DMS53 treated with DMSO at 0.1 percent for 48 hours (cell line): Measurements from ENCODE around the gene VPS11.
"Not testable (repeated sequence)": the region's sequence is repeated elsewhere in the genome, so short reads cannot be mapped to it uniquely, and the experiment has no call there.

ENCODE experiments used
- DNase-seq: peaks from one replicate; lab custom pipeline; 2025; ENCODE audit not compliant: unreplicated experiment; lab: John Stamatoyannopoulos, UW

The VPS11 gene

DNA sequence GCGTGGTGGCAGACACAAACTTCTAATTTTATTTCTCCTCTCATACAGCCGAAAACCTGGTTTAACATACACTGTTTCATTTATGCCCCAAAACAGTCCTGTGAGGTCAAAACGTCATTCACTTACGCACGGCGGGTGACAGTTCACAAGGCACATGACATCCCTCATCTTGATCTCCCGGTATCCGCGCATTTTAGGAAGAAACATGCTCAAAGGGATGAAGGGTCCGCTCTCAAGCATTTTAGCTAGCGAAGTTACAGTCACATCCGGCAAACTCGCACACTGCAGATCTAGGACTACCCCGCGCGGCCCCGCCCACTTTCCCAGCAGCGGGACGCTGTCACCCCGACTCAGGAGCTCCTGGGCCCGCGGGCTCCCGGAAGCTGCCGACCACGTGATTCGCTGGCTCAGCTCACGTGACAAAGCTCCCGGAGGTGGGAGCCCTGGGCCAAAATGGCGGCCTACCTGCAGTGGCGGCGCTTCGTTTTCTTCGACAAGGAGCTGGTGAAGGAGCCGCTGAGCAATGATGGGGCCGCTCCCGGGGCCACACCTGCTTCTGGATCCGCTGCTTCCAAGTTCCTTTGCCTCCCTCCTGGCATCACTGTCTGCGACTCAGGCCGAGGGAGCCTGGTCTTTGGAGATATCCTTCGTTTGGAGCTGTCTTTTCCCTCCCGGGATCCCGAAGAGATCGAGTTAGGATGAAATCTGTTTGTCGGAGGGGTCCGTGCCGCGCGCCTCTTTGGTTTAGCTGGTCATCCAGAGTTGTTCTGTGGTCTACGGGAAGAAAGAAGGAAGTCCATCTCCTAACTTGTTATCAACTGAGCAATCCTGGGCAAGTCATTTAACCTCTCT lies at the start of gene VPS11:
VPS11 (plus strand) TSS at position 448 of the 852 bp plus-strand sequence; CDS start at position 454, 6 bp downstream.
- peak; percentile 92 for DNase-seq

DNA sequence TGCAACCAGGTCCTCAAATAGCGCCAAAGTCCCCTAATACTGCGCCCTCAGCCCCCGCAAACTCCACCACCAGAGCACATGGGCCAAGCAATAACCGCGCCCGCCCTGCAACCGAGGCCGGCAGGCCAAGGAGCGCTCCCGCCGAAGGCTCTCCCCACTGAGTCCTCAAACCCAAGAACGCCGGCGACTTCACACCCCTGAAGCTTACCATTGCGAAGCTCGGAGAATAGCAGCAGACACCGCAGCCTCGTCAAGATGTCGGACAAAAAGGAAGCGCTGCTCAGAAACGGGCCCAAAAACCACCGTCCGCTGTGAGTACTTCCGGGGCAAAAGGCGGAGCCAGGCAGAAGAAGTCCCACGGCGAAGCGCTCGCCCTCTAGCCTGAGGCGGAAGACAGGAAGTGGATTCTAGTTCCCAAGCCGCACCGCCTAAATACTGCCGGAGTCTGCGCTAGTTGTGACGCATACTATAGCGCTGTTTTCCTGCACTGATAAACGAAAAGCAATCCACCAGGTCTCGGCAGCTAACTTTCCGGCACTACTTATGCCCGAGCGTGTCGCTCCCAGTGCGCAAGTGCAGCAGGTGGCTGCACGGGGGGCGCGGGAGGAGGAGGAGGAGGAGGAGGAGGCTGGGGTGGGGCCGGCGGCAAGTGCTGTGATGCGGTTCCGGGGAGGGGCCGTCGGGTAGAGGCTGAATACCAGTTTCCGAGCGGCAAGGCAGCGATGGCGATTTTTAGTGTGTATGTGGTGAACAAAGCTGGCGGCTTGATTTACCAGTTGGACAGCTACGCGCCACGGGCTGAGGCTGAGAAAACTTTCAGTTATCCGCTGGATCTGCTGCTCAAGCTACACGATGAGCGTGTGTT lies 49.3 kb upstream of the VPS11 start, which contains the start of the genes RPS25 and TRAPPC4:
RPS25 (minus strand) TSS at position 270 of the 865 bp plus-strand sequence; CDS start at position 211, 59 bp downstream.
TRAPPC4 (plus strand) TSS at position 693 of the 865 bp plus-strand sequence; CDS start at position 723, 30 bp downstream.
- peak; percentile 96 for DNase-seq

DNA sequence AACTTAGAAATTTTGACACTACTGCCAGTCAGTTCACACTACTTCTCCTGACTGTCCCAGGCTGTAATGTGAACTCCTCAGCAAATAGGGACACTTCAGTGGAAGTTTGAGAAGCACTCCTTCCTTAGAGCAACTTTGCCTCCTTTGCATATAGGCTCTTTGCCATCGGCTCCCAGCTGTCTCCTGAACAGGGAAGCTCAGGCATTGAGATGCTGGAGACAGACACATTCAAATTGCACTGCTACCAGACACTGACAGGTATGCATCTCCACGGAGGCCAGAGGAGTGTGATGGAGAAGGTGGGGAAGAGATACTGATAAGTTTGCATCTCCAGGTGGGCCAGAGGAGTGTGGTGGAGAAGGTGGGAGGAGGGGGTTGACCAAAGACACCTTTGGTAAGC lies 47.6 kb upstream of the VPS11 start:
- no peak for DNase-seq

DNA sequence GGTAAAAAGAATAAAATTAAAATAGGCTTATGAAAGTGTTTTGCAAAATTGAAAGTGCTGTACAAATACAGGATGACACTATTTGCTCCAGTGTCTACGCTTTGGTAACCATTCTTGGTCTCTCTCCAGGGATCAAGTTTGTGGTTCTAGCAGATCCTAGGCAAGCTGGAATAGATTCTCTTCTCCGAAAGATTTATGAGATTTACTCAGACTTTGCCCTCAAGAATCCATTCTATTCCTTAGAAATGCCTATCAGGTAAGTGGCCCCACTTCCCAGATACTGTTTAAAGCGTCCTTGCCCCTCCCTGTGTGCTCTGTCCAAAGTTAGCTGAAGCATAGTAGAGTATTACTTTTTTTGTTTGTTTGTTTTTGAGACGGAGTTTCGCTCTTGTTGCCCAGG lies 46.0 kb upstream of the VPS11 start:
- no peak for DNase-seq

DNA sequence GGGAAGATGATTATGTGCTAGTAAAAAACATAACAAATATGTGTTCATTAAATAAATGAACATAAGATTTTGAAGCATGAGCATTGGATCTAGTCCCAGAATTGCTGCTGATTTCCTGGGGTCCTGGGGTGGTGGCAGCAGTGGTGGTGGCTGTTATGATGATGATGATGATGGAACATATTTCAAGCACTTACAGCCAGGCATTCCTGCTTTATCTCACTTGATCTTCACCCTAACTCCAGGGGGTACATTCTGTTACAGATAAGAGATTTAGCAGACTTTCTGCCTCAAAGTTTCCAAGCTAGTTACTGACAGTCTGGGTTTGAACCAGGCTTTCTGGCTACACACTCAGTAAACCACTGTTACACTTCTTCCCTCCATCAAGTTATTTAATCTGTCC lies 43.9 kb upstream of the VPS11 start:
- no peak for DNase-seq

DNA sequence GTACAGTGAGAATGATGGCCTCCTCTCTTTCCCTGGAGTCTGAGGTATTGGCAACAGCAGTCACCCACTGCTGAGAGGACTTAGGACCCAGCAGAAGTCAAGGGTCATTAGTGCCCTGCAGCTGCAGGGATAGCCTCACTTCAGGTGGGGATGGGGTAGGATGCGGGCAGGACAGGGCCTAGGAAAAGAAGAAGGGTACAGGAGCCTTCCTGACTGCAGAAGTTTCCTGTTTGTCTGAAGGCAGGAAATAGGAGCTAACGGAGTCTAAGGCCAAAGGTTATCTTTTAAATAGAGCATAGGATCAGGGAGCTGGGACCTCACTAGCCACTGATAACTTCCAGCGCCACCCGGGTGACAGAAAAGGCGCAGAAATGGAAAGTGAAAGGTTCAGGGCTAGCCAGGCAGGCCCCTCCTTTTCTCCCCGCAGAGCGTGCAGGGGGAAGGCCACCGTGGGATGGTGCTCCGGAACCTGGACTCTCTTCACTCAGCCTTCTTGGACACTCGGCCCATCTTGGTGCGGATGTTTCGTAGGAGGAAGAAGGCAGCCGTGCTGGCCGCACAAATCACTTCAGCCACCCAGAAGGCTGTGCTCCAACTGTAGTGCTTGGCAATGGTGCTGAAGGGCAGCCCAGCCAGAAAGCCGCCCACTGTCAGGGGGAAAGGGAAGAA lies 43.1 kb upstream of the VPS11 start:
- no peak for DNase-seq

DNA sequence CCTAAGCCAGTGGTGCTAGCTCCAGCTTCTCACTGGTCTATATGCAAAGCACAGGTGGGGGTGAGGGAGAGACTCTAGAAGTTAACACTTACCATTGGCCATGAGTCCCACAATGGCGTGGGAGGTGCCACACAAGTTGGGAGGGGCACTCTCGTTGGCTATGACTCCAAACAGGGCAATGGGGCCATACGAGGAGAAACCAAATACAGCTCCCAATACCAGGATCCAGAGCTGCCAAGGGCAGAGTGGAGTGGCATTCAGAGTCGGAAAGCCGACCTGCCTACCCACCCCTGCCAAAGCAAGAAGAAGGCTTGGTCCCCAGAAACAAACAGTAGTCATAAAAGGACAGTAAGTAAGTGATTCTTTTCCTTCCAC lies 42.5 kb upstream of the VPS11 start:
- DNase-seq = no peak

DNA sequence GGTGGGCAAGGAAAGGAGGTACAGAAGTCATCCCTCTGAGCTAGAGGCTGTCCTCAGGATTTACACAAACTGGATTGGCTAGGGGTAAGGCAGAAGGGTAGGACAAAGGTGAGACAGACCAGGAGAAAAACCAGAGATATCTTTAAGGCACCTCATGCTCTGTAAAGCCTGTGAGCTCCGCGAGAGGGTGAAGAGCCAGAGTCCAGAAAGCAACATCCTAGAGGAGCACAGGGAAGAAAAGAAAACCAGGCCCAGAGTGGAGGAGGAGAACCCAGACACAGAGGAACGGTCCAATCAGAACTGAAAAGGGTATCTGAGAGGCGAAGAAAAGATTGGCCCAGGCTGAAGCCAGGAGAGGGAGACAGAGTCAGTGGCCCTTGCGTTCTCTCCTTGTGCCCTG lies 42.1 kb upstream of the VPS11 start:
- no peak for DNase-seq

DNA sequence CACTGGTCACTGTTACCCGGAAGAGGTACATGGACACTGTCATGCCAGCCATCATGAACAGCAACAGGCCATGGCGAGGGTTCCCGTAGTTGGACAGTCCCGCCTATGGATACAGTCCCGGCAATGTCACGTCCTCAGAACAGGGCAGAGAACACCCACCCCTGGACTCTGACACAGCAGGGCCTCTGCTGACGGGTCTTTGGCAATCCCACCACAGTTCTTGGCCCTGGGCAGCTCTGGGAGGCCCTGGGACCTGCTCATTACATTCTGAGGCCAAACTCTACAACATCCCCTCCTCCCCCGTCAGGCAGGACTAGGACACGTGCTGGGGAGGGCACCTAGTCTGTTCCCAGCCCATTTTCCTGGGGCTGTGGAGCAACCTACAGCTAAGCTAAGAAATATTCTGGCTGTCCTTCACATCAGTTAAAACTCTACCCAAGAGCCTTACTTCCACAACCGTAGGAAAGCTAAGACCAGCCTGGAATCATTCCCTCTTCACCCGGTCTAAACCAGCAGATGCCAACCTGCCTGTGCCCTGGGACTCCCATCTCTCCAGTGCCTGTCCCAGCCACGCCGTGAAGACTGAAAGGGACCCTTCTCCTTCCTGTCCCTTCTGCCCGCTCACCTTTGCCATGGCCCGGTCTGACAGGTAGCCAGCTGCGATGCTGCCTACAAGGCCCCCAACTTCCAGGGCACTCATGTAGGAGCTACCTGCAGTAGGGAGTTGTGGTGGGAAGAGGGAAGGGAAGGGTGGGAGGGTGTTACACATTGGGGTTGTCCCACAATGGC lies 41.4 kb upstream of the VPS11 start:
- DNase-seq = no peak

DNA sequence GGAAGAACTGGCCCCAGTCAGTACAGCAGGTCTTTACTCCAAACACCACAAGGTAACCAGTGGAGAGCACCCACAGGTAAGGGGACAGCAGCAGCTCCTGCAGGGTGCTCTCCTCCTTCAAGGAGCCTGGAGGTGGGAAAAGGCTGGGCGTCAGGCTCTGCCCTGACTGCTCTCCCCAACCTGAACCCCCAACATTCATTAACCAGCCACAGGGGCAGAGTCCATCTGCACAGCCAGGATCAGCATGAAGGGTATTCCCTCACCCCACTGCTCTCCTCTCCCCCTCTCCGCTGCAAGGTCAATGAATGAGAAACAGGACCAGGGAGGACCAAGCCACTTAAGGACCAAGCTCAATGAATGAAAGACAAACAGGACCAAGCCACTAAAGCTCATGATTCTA lies 40.6 kb upstream of the VPS11 start:
- no peak for DNase-seq

DNA sequence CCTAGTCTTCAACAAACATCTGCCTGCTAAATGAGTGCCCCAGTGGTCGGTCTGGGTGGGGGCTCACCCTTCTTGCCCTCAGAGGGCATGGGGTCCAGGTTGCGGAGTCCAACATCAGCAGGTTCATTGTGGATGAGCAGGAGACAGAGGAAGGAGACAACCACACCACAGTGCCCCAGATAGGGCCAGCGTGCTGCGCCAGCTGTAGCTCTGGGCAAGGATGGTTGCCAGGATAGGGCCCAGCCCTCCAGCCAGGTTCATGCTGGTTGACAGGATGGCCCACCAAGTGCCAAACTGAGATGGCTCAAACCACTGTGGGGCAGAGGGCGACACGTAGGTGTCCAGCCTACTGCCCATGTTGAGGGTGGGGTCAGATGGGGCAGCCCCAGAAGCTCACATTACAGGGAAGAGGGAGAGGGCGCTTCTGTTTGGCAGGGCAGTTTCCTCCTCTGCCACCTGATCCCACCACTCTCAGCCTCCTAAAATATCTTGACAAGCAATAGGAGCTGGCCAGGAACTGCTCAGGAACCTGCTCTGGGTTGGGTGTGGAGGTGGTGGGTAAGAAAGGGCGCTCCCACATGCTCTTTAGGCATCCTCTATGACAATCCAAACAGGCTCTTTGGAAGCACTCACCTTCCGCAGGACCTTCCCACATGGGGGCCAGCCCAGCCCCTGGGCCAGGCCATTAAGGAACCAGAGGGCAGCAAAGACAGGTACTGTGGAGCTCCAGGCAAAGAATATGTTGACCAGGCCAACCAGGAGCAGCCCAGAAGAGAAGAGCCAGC lies 39.9 kb upstream of the VPS11 start:
- DNase-seq = no peak

DNA sequence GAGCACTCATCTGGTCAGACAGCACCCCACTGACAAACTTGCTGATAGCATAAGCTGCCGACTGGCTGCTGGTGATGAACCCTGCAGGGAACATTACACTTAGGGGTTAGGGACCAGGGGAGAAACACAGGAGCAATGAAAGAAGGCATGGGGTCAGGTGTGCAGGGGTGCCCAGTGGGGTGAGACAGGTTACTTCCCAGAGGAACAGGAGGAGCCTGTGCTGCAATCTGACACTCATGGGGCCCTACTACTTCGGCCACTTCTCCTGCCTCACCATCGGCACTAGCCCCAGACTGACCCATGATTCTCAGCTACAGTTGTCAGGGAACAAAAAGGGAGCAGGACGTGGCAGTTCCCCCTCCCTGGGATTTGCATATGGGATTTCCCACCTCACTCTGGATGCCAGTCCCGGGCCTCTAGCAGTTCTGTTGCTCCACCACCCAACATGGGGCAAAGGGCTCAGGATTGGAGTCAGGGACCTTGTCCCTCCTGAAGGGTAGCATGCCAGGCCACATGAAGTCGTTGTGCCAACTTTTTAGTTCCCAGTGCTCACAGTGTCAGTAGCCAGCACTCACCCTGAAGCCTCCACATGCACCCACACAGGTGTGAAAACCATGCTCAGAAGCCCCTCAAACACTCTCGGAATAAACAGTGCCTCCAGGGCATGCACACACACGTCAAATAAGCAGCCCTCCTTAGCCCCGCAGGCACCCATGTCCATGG lies 39.1 kb upstream of the VPS11 start:
- no peak for DNase-seq

DNA sequence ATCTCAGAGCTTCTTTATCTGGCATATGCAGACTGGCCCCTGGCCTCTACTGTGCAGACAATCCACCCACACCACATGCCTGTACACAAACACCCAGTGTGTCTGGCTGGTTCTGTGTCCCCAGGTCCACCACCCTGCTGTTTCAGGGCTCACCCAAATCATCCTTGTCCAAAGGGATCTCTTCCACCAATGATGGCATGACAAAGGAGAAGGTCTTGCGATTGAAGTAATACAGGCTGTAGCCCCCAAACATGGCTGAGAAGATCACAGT lies 38.6 kb upstream of the VPS11 start:
- no peak for DNase-seq

DNA sequence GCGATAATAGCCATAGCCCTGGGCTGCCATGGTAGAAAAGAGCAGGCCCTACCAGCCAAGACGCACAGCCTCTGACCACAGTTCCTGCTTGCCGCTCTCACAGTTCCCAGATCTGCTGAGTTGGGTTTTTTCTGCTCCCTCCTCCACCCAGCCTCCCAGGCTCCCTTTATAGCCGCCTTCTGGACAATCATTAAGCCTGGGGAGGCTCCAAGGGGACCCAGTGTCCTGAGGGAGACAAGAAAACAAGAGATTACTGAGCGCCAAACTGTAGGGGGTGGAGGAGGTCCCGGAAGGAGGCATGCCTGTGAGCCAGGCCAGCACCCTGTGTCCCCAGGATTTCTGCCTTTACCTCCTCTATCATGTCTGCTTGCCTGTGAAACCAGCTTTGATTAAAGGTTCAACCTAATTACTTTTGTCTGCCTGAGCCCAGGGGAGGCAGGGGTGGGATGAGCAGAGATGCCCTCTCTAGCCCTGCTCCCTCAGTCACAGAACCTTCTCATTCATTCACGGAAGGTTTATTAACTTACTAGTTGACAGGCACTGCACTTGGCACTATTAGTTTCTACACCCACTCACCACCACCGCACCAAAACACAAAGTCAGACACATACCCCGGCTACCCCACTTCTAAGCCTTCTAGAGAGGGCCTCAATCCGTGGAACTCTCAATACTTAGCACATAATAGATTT lies 38.1 kb upstream of the VPS11 start:
- DNase-seq = no peak

DNA sequence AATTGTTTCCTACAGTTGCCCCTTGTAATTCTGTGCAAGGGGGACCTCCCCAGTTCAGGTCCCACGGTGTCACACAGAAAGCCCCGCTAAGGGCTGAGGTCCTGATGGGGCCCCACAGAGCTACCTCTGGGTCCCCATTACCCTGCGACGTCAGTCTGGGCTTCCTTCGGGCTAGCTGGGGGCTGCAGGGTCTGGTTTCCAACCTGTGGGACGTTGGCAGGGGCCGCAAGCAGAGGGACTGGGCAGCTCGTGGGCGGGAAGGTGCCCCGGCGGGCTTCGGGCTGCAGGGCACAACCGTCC lies 37.6 kb upstream of the VPS11 start:
- no peak for DNase-seq

DNA sequence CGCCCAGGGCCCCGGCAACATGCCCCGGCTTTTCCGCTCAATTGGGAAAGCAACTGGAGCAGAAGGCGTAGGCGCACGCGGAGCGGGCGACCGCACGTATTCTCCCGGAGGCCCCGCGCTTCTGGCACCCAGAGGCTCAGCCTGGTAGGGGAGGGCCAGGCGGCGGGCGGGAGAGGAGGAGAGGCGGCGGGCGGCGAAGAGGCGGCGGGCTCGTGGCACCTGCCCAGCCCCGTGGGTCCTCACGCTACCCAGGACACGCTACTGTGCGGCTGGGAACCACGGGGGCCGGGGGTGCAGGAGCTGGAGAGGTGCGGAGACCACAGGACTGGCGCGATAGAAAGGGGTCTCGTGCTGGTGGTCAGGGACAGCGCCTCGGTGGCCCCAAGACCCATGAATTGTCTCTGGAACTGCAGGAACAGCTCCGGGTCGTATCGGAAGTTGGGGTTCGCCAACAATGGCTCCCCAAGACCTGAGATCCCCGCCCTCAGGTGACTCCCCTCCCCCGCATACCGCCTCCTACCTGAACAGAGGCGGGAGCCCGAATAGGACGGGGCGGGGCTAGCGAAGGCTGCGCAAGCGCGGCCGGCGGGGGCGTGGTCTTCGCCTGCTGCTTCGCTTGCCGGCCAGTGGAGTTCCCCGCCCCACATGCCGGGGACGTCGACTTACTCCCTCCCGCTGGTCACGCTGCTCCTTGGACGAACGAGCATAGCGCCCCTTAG lies 37.1 kb upstream of the VPS11 start, which contains the start of gene SLC37A4:
SLC37A4 (minus strand) TSS at position 549 of the 719 bp plus-strand sequence.
- peak; percentile 94 for DNase-seq

DNA sequence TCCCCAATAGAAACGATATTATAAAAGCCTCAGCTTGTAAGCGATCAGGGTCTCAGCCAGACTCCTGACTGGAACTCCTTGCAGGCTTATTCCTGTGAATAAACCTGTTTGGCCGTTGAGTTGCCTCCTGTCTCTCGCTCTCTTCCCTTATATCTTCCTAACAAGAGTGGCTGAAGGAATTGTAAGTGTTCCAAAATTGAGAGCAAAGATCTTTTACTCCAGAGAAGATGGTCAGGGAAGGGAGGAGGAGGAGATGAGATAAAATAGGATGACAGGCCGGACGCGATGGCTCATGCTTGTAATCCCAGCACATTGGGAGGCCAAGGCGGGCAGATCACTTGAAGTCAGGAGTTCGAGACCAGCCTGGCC lies 35.7 kb upstream of the VPS11 start:
- no peak for DNase-seq

DNA sequence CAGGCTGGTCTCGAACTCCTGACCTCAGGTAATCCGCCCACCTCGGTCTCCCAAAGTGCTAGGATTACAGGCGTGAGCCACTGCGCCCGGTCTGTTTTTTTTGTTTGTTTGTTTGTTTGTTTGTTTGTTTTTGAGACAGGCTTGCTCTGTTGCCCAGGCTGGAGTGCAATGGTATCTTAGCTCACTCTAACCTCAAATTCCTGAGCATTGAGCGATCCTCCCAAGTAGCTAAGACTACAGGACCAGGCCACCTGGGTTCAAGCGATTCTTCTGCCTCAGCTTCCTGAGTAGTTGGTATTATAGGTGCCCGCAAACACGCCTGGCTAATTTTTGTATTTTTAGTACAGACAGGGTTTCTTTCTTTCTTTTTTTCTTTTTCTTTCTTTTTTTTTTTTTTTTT lies 34.2 kb upstream of the VPS11 start:
- not testable (repeated sequence) for DNase-seq
